ENCODE data around the gene CDH12.
A peak's percentile ranks its signal among the peaks of the same experiment; 100 is the strongest.

Gene CDH12

GRCh38 chr5:22719842-22720241, 133.3 kb downstream of the CDH12 start:
- no peak for TF ChIP-seq CTCF (IDR thresholded peaks at IDR 0.05; ENCODE audit: extremely low read depth, insufficient read depth, missing control alignments)
- in situ Hi-C loops (cut with MboI; ENCODE audit: low pct_unique_long_range_greater_than_20kb, low sequenced_read_pairs, unreplicated experiment) = no loop called here

GRCh38 chr5:22710660-22711059, 142.5 kb downstream of the CDH12 start:
- no peak for DNase-seq (ENCODE audit: low spot score)
- TF ChIP-seq CTCF (IDR thresholded peaks at IDR 0.05; ENCODE audit: extremely low read depth, insufficient read depth, missing control alignments) = no peak
- in situ Hi-C loops (cut with MboI; ENCODE audit: low pct_unique_long_range_greater_than_20kb, low sequenced_read_pairs, unreplicated experiment) = no loop called here

More at GRCh38 chr5:22719842-22720241, 133.3 kb downstream of the CDH12 start:
- no peak for DNase-seq (ENCODE audit: low spot score)

GRCh38 chr5:22709743-22710142, 143.4 kb downstream of the CDH12 start:
- in situ Hi-C loops (cut with MboI; ENCODE audit: low pct_unique_long_range_greater_than_20kb, low sequenced_read_pairs, unreplicated experiment) = no loop called here
- DNase-seq (ENCODE audit: low spot score) = no peak
- TF ChIP-seq CTCF (IDR thresholded peaks at IDR 0.05; ENCODE audit: extremely low read depth, insufficient read depth, missing control alignments) = no peak

- in situ Hi-C loops (cut with MboI; ENCODE audit: low pct_unique_long_range_greater_than_20kb, low sequenced_read_pairs, unreplicated experiment) = no loop called here
- no peak for TF ChIP-seq CTCF (IDR thresholded peaks at IDR 0.05; ENCODE audit: extremely low read depth, insufficient read depth, missing control alignments)
- no peak for DNase-seq (ENCODE audit: low spot score)
Measured at GRCh38 chr5:22708770-22709328, 144.3 kb downstream of the CDH12 start.

- in situ Hi-C loops (cut with MboI; ENCODE audit: low pct_unique_long_range_greater_than_20kb, low sequenced_read_pairs, unreplicated experiment) = no loop called here
- TF ChIP-seq CTCF (IDR thresholded peaks at IDR 0.05; ENCODE audit: extremely low read depth, insufficient read depth, missing control alignments) = no peak
- no peak for DNase-seq (ENCODE audit: low spot score)
Measured at GRCh38 chr5:22706901-22707300, 146.2 kb downstream of the CDH12 start.

- peak; percentile 22 for TF ChIP-seq CTCF (IDR thresholded peaks at IDR 0.05; ENCODE audit: extremely low read depth, insufficient read depth, missing control alignments)
- no peak for DNase-seq (ENCODE audit: low spot score)
- in situ Hi-C loops (cut with MboI; ENCODE audit: low pct_unique_long_range_greater_than_20kb, low sequenced_read_pairs, unreplicated experiment) = no loop called here
Measured at GRCh38 chr5:22699319-22699718, 153.8 kb downstream of the CDH12 start.

GRCh38 chr5:22693121-22693520, 160.0 kb downstream of the CDH12 start:
- no peak for TF ChIP-seq CTCF (IDR thresholded peaks at IDR 0.05; ENCODE audit: extremely low read depth, insufficient read depth, missing control alignments)
- DNase-seq (ENCODE audit: low spot score) = no peak
- in situ Hi-C loops (cut with MboI; ENCODE audit: low pct_unique_long_range_greater_than_20kb, low sequenced_read_pairs, unreplicated experiment) = no loop called here
